Endothelial cell of umbilical vein (primary cell): ENCODE results near the gene MGST2. TPM values are rescaled to one million over a fixed set of nuclear protein-coding genes. Genes with fewer than 3 reads are reported as not detected.

Experiments
- BruUV-seq: library from RNA; stranded (reverse); fragments of 400-500 nt; replicated peaks from 2 replicates; lab custom pipeline; 2021; lab: Mats Ljungman, UMichigan
- CTCF ChIA-PET: fragments of 300-600, 350-600 bp; sonication (Branson Sonifier 250); formaldehyde crosslinking; loops from one replicate; lab custom pipeline; 2021; ENCODE audit warnings: antibody characterized with exemption, inconsistent platforms; lab: Charles Lee
- POLR2A ChIA-PET: fragments of 300-600, 350-600 bp; sonication (Branson Sonifier 250); formaldehyde crosslinking; loops from one replicate; lab custom pipeline; 2021; ENCODE audit warnings: antibody characterized with exemption, inconsistent platforms; lab: Charles Lee
- DNase-seq: peaks from one replicate; pipeline ENCODE4 v3.0.0-alpha.2; 2011; ENCODE audit warnings: low read depth, low spot score
- FAIRE-seq: peaks from 2 replicates; lab custom pipeline; 2011; peaks lifted over from hg19 to GRCh38; lab: Jason Lieb, UNC
- H2AFZ ChIP-seq: 2 replicates; pipeline ENCODE4 v1.6.0; 2012; ENCODE audit warnings: low read depth, low read length, control low read depth, inconsistent platforms
- H3K27ac ChIP-seq: 2 replicates; pipeline ENCODE4 v1.5.1; 2011; ENCODE audit warnings: low read depth, mild to moderate bottlenecking, control low read depth, low read length, moderate library complexity; ENCODE audit not compliant: insufficient read depth
- H3K27me3 ChIP-seq, 2 experiments: 2 replicates each; pipeline versions ENCODE4 v1.6.0 to v1.6.1; 2011; ENCODE audit warnings: low read length in 2 of 2, mixed read lengths in 1 of 2; ENCODE audit not compliant: control insufficient read depth in 2 of 2, insufficient read depth in 2 of 2
- H3K36me3 ChIP-seq, 2 experiments: 2 replicates in 1 of 2; 3 replicates in 1 of 2; pipeline ENCODE4 v1.5.1; 2011; ENCODE audit warnings: low read length in 2 of 2, mild to moderate bottlenecking in 1 of 2, moderate library complexity in 1 of 2; ENCODE audit not compliant: control insufficient read depth in 2 of 2, insufficient read depth in 2 of 2; ENCODE audit errors: extremely low read depth in 1 of 2
- H3K4me1 ChIP-seq: 3 replicates; pipeline ENCODE4 v1.5.1; 2011; ENCODE audit warnings: mild to moderate bottlenecking, low read length; ENCODE audit not compliant: control insufficient read depth, insufficient read depth; ENCODE audit errors: extremely low read depth
- H3K4me2 ChIP-seq: 2 replicates; pipeline ENCODE4 v1.6.1; 2011; ENCODE audit warnings: low read length, control low read depth, mixed read lengths; ENCODE audit not compliant: insufficient read depth
- H3K4me3 ChIP-seq, 3 experiments: fragments of 200-600 bp in 1 of 3; sonication (generic), shearing (Covaris generic) in 1 of 3; replicated peaks in 1 of 3; 2 replicates each; pipeline ENCODE4 v1.5.1; 2011 to 2016; ENCODE audit warnings: control low read depth in 3 of 3, low read length in 3 of 3, mild to moderate bottlenecking in 2 of 3, inconsistent platforms in 1 of 3, low read depth in 1 of 3, moderate library complexity in 1 of 3; ENCODE audit not compliant: insufficient read depth in 1 of 3
- H3K79me2 ChIP-seq: 2 replicates; pipeline ENCODE4 v1.6.0; 2012; ENCODE audit warnings: low read length, inconsistent platforms; ENCODE audit not compliant: control insufficient read depth, insufficient read depth
- H3K9ac ChIP-seq: replicated peaks from 2 replicates; pipeline ENCODE3; 2011; ENCODE audit warnings: low read length, control low read depth; ENCODE audit not compliant: insufficient read depth; ENCODE audit errors: extremely low read depth
- H3K9me1 ChIP-seq: replicated peaks from 3 replicates; pipeline ENCODE4 v1.6.0; 2011; ENCODE audit warnings: mild to moderate bottlenecking, low read length; ENCODE audit not compliant: control insufficient read depth, insufficient read depth; ENCODE audit errors: extremely low read depth
- H3K9me3 ChIP-seq: replicated peaks from 2 replicates; pipeline ENCODE4 v1.5.1; 2012; ENCODE audit warnings: low read length, inconsistent platforms; ENCODE audit not compliant: control insufficient read depth, insufficient read depth
- H4K20me1 ChIP-seq: replicated peaks from 2 replicates; pipeline ENCODE3; 2011; ENCODE audit warnings: mild to moderate bottlenecking, low read length; ENCODE audit not compliant: control insufficient read depth, insufficient read depth; ENCODE audit errors: extremely low read depth
- CTCF ChIP-seq, 2 donors: IDR thresholded peaks; 1 replicate in 1 of 2; 2 replicates in 1 of 2; pipeline ENCODE4 v1.5.1; 2011; ENCODE audit warnings: low read length in 2 of 2, mild to moderate bottlenecking in 2 of 2, moderate library complexity in 2 of 2, control low read depth in 1 of 2, inconsistent platforms in 1 of 2, low read depth in 1 of 2; ENCODE audit not compliant: insufficient read depth in 1 of 2; ENCODE audit errors: extremely low read depth in 1 of 2
- POLR2A ChIP-seq: IDR thresholded peaks from 2 replicates; pipeline ENCODE4 v1.6.1; 2012; ENCODE audit warnings: low read depth, mild to moderate bottlenecking, control low read depth, low read length
- dilution Hi-C: fragments of 300-500 bp; cut with MboI; formaldehyde crosslinking; loops from one replicate; pipeline ENCODE4 v1.15.0; 2019; ENCODE audit warnings: low sequenced_read_pairs; ENCODE audit not compliant: extremely low pct_ligation_motif_present
- intact Hi-C: fragments of 100-400 bp; cut with micrococcal nuclease; formaldehyde crosslinking; loops from one replicate; pipeline ENCODE4 v1.10.0; 2022
- polyA plus RNA-seq, 4 experiments: library from polyadenylated mRNA; depleted of rRNA in 3 of 4; stranded (reverse) in 3 of 4; unstranded in 1 of 4; fragments of >200 nt; gene quantifications; 2 replicates each; pipeline versions ENCODE4 v1.2.1 to v1.2.3, GENCODE V29; 2011 to 2012; ENCODE audit warnings: missing spikeins in 1 of 4
- total RNA-seq: library from RNA; stranded (reverse); gene quantifications from 2 replicates; pipeline ENCODE4 v1.2.3, GENCODE V29; 2021

MGST2 gene
- total and polyA plus RNA-seq, 2 donors (not counting 3 experiments of a cell fraction or from before 2014, with no cell fraction given) = 64.3 to 78.9 TPM

- H2AFZ ChIP-seq = no peak overlapping the region
Measured at GRCh38 chr4:139617702-139618490, 47.7 kb upstream of the MGST2 start.

More at GRCh38 chr4:139617702-139618490, 47.7 kb upstream of the MGST2 start:
- intact Hi-C loops = no loop called here
- no peaks in the 10 kb centered on the region for H3K4me1 ChIP-seq
- DNase-seq = peak; percentile 34
- no peak overlapping the region for H3K4me2 ChIP-seq
- dilution Hi-C loops = no loop called here
- H3K79me2 ChIP-seq = no peaks in the 10 kb centered on the region
- no peak overlapping the region for H3K27ac ChIP-seq
- no TSS peak for BruUV-seq
- H3K36me3 ChIP-seq = no peaks in the 10 kb centered on the region
- H3K4me3 ChIP-seq = no peak overlapping the region
- H3K9me1 ChIP-seq = no peaks in the 10 kb centered on the region
- FAIRE-seq = no peak
- H3K9me3 ChIP-seq = no peaks in the 10 kb centered on the region
- H4K20me1 ChIP-seq = no peaks in the 10 kb centered on the region
- ChIA-PET POLR2A (interaction anchor here (0.5 kb wide), 1 partner anchor 568 kb away, joined by 6 read pairs; no protein-coding TSS in a partner anchor), CTCF (interaction anchor here (0.6 to 4.8 kb wide), 9 partner anchors 8 to 61 kb away, joined by 3 to 20 read pairs (median 5); no protein-coding TSS in a partner anchor)
- H3K9ac ChIP-seq = no peak overlapping the region
- H3K27me3 ChIP-seq = peaks cover under 1 to 3% of the 10 kb centered on the region in 2 experiments
- TF ChIP-seq CTCF (IDR thresholded peaks at IDR 0.05; ENCODE audit: extremely low read depth in 1 of 2, insufficient read depth in 1 of 2, low read depth in 1 of 2, low read length in 2 of 2) (peak; percentile 9 to 38), POLR2A (no peak)
